ENCODE measurements around the gene BCHE. TPM values are rescaled to one million over a fixed set of nuclear protein-coding genes. Genes with fewer than 3 reads are reported as not detected.
"Not testable (repeated sequence)": the region's sequence is repeated elsewhere in the genome, so short reads cannot be mapped to it uniquely, and the experiment has no call there.

The BCHE gene
- total RNA-seq, 1 donor = not detected

DNA sequence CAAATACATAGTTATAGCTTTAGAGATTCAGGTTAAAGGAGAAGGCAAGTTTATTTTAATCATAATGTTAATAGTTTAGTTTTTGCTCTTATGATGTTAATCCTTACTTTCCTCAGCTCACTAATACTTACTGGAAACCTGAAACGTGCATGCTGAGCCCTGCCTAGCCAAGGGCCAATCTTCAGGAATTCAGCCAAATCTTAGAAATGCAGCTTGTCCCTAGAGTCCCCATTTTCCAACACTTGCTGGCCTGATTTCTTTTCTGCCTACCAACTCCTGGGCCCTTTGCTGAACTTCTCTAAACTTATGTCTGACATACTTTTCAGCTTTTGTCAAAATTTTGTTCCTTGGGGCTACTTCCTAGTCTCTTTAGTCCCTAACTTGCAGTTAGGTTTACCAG, 22.8 kb downstream of the BCHE start:
- H3K36me3 ChIP-seq (ENCODE audit: insufficient read depth, low read length) = no peaks in the 10 kb centered on the region
- H3K9me3 ChIP-seq (ENCODE audit: low read depth, low read length) = peaks cover 3% of the 10 kb centered on the region
- no peak overlapping the region for H3K27ac ChIP-seq (ENCODE audit: low read depth, low read length)
- H3K4me1 ChIP-seq (ENCODE audit: insufficient read depth, low read length) = no peaks in the 10 kb centered on the region
- TF ChIP-seq, protein P1, sequence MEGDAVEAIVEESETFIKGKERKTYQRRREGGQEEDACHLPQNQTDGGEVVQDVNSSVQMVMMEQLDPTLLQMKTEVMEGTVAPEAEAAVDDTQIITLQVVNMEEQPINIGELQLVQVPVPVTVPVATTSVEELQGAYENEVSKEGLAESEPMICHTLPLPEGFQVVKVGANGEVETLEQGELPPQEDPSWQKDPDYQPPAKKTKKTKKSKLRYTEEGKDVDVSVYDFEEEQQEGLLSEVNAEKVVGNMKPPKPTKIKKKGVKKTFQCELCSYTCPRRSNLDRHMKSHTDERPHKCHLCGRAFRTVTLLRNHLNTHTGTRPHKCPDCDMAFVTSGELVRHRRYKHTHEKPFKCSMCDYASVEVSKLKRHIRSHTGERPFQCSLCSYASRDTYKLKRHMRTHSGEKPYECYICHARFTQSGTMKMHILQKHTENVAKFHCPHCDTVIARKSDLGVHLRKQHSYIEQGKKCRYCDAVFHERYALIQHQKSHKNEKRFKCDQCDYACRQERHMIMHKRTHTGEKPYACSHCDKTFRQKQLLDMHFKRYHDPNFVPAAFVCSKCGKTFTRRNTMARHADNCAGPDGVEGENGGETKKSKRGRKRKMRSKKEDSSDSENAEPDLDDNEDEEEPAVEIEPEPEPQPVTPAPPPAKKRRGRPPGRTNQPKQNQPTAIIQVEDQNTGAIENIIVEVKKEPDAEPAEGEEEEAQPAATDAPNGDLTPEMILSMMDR (IDR thresholded peaks at IDR 0.05; ENCODE audit: extremely low read depth, low read depth, low read length) = no peak
- no peak overlapping the region for H3K4me3 ChIP-seq (ENCODE audit: insufficient read depth, low read length)
- DNase-seq (ENCODE audit: insufficient read length, low spot score, missing footprints) = no peak
- no peak overlapping the region for H3K4me2 ChIP-seq (ENCODE audit: insufficient read depth, low read length)
- H2AFZ ChIP-seq (ENCODE audit: low read length) = no peak overlapping the region
- H3K79me2 ChIP-seq (ENCODE audit: insufficient read depth, low read length) = no peaks in the 10 kb centered on the region
- no peaks in the 10 kb centered on the region for H3K27me3 ChIP-seq (ENCODE audit: insufficient read depth, low read length)
- no peaks in the 10 kb centered on the region for H4K20me1 ChIP-seq (ENCODE audit: insufficient read depth, low read length)

DNA sequence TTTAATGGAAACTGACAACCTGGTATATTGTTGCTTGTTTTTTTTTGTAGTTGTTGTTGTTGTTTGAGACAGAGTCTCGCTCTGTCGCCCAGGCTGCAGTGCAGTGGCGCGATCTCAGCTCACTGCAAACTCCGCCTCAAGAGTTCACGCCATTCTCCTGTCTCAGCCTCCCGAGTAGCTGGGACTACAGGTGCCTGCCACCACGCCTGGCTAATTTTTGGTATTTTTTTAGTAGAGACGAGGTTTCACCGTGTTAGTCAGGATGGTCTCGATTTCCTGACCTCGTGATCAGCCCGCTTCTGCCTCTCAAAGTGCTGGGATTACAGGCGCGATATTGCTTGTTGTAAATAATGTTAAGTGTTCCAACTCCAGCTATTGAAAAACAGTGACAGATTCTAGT, 29.3 kb downstream of the BCHE start:
- H3K27me3 ChIP-seq (ENCODE audit: insufficient read depth, low read length); H4K20me1 ChIP-seq (ENCODE audit: insufficient read depth, low read length); H3K4me3 ChIP-seq (ENCODE audit: insufficient read depth, low read length); H3K79me2 ChIP-seq (ENCODE audit: insufficient read depth, low read length); H3K9me3 ChIP-seq (ENCODE audit: low read depth, low read length); H3K4me2 ChIP-seq (ENCODE audit: insufficient read depth, low read length); H2AFZ ChIP-seq (ENCODE audit: low read length); H3K36me3 ChIP-seq (ENCODE audit: insufficient read depth, low read length); H3K4me1 ChIP-seq (ENCODE audit: insufficient read depth, low read length); H3K27ac ChIP-seq (ENCODE audit: low read depth, low read length); DNase-seq (ENCODE audit: insufficient read length, low spot score, missing footprints): not testable (repeated sequence)

DNA sequence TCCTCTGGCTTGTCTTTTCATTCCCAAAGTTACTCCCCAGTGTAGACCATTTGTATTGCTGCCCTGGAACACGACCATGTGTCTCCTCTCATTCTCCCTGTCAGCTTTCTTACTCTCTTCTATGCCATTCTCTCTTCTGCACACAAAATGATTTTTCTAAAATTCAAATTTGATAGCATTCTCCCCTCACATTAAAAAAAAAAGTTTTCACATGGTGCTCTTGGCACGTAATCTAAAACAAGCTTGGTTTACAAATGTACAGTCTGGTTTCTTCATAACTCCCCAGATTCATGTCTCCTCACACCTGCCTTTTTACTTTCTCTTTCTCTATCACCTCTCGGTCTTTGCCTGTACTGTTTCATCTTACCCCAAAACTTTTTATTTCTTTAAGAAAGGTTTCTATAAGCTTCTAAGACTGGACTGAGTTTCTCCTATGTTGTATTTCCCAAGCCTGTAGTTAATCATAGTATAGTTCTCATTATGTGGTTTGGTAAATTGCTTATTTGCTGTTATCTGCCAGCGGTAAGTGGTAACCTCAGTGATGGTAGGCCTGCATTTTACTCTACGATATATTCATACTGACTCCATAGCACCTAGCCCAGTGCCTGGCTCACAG, 31.2 kb downstream of the BCHE start:
- no peak overlapping the region for H3K4me2 ChIP-seq (ENCODE audit: insufficient read depth, low read length)
- no peak for DNase-seq (ENCODE audit: insufficient read length, low spot score, missing footprints)
- no peaks in the 10 kb centered on the region for H3K79me2 ChIP-seq (ENCODE audit: insufficient read depth, low read length)
- TF ChIP-seq, protein P1 (IDR thresholded peaks at IDR 0.05; ENCODE audit: extremely low read depth, low read depth, low read length) = no peak
- H3K27me3 ChIP-seq (ENCODE audit: insufficient read depth, low read length) = no peaks in the 10 kb centered on the region
- no peak overlapping the region for H2AFZ ChIP-seq (ENCODE audit: low read length)
- H4K20me1 ChIP-seq (ENCODE audit: insufficient read depth, low read length) = no peaks in the 10 kb centered on the region
- H3K4me1 ChIP-seq (ENCODE audit: insufficient read depth, low read length) = no peaks in the 10 kb centered on the region
- H3K9me3 ChIP-seq (ENCODE audit: low read depth, low read length) = no peaks in the 10 kb centered on the region
- no peaks in the 10 kb centered on the region for H3K36me3 ChIP-seq (ENCODE audit: insufficient read depth, low read length)
- H3K4me3 ChIP-seq (ENCODE audit: insufficient read depth, low read length) = no peak overlapping the region
- H3K27ac ChIP-seq (ENCODE audit: low read depth, low read length) = no peak overlapping the region

DNA sequence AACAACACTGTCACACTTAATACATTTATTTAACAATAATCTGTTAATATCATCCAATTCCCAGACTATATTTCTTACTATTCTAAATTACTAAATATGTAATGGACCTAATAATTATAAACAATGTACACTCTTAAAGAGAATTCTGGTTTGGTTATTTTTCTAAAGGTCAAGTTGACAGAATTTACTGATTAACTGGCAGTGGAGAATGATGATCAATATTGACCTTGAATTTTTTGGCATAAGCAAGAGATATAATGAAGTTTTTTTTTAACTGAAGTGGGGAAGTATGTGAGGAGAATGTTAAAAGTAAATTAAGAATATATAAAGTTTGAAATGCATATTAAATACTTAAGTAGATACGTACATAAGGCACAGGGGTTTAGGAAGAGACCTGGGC, 33.8 kb downstream of the BCHE start:
- H3K4me2 ChIP-seq (ENCODE audit: insufficient read depth, low read length) = no peak overlapping the region
- no peak overlapping the region for H2AFZ ChIP-seq (ENCODE audit: low read length)
- no peak overlapping the region for H3K27ac ChIP-seq (ENCODE audit: low read depth, low read length)
- no peaks in the 10 kb centered on the region for H3K4me1 ChIP-seq (ENCODE audit: insufficient read depth, low read length)
- no peaks in the 10 kb centered on the region for H3K79me2 ChIP-seq (ENCODE audit: insufficient read depth, low read length)
- H3K36me3 ChIP-seq (ENCODE audit: insufficient read depth, low read length) = no peaks in the 10 kb centered on the region
- H4K20me1 ChIP-seq (ENCODE audit: insufficient read depth, low read length) = no peaks in the 10 kb centered on the region
- no peaks in the 10 kb centered on the region for H3K9me3 ChIP-seq (ENCODE audit: low read depth, low read length)
- DNase-seq (ENCODE audit: insufficient read length, low spot score, missing footprints) = no peak
- H3K27me3 ChIP-seq (ENCODE audit: insufficient read depth, low read length) = no peaks in the 10 kb centered on the region
- no peak overlapping the region for H3K4me3 ChIP-seq (ENCODE audit: insufficient read depth, low read length)
- TF ChIP-seq, protein P1 (IDR thresholded peaks at IDR 0.05; ENCODE audit: extremely low read depth, low read depth, low read length) = no peak

Measured in osteoblast (primary cell).